Naive thymus-derived CD4-positive, alpha-beta T cell (primary cell): ENCODE data around the gene EPHA3. TPM values are rescaled to one million over a fixed set of nuclear protein-coding genes. Genes with fewer than 3 reads are reported as not detected.

ENCODE experiments used
- ATAC-seq: fragments of 150-1000 bp; cut with Tn5 transposase; 2 replicates; pipeline ENCODE4 v1.10.0; 2021; ENCODE audit warnings: mild to moderate bottlenecking, moderate library complexity
- CTCF ChIA-PET: fragments of 350-600 bp; sonication (Branson Sonifier 250); formaldehyde crosslinking; loops from one replicate; lab custom pipeline; 2021; ENCODE audit warnings: antibody characterized with exemption; lab: Charles Lee
- POLR2A ChIA-PET: fragments of 350-600 bp; sonication (Branson Sonifier 250); formaldehyde crosslinking; loops from one replicate; lab custom pipeline; 2021; ENCODE audit warnings: antibody characterized with exemption, inconsistent platforms; lab: Charles Lee
- DNase-seq, 9 donors: peaks; one replicate each; pipeline versions ENCODE4 v3.0.0 to v3.0.0-alpha.2; 2020 to 2022; ENCODE audit warnings: mixed read lengths in 1 of 9
- H3K27ac ChIP-seq: one replicate; pipeline ENCODE4 v1.7.0; 2013; ENCODE audit warnings: mild to moderate bottlenecking, low read depth, low read length, moderate library complexity
- H3K27me3 ChIP-seq, 2 donors: one replicate each; pipeline ENCODE4 v1.7.0; 2013; ENCODE audit warnings: low read length in 2 of 2, mild to moderate bottlenecking in 2 of 2, moderate library complexity in 2 of 2; ENCODE audit not compliant: control insufficient read depth in 2 of 2, insufficient read depth in 2 of 2
- H3K36me3 ChIP-seq, 3 experiments: 1 replicate in 2 of 3; 2 replicates in 1 of 3; pipeline ENCODE4 v1.7.0; 2013; ENCODE audit warnings: low read length in 3 of 3, mild to moderate bottlenecking in 3 of 3, moderate library complexity in 1 of 3; ENCODE audit not compliant: insufficient read depth in 3 of 3, control insufficient read depth in 2 of 3
- H3K4me1 ChIP-seq, 2 donors: one replicate each; pipeline ENCODE4 v1.7.0; 2013; ENCODE audit warnings: low read length in 2 of 2, mild to moderate bottlenecking in 2 of 2, moderate library complexity in 1 of 2; ENCODE audit not compliant: control insufficient read depth in 2 of 2, insufficient read depth in 2 of 2
- H3K4me3 ChIP-seq: 2 replicates; pipeline ENCODE4 v1.7.0; 2013; ENCODE audit warnings: mild to moderate bottlenecking, low read length
- H3K9me3 ChIP-seq, 3 experiments: 1 replicate in 2 of 3; 2 replicates in 1 of 3; pipeline ENCODE4 v1.7.0; 2013; ENCODE audit warnings: low read length in 3 of 3; ENCODE audit not compliant: control insufficient read depth in 2 of 3
- H3K27ac Mint-ChIP-seq, 9 donors: one replicate each; pipeline ENCODE4 v1.8.0; 2020 to 2022; ENCODE audit warnings: mixed read lengths in 9 of 9, mild to moderate bottlenecking in 8 of 9, moderate library complexity in 5 of 9, inconsistent platforms in 2 of 9
- H3K27me3 Mint-ChIP-seq, 5 donors: one replicate each; pipeline ENCODE4 v1.8.0; 2021 to 2022; ENCODE audit warnings: mixed read lengths in 5 of 5, mild to moderate bottlenecking in 1 of 5
- H3K36me3 Mint-ChIP-seq, 5 donors: one replicate each; pipeline ENCODE4 v1.8.0; 2020 to 2022; ENCODE audit warnings: mixed read lengths in 5 of 5, mild to moderate bottlenecking in 3 of 5, inconsistent platforms in 1 of 5
- H3K4me1 Mint-ChIP-seq, 7 donors: one replicate each; pipeline ENCODE4 v1.8.0; 2020 to 2022; ENCODE audit warnings: mixed read lengths in 7 of 7, mild to moderate bottlenecking in 3 of 7, inconsistent platforms in 1 of 7
- H3K4me3 Mint-ChIP-seq, 10 donors: one replicate each; pipeline ENCODE4 v1.8.0; 2020 to 2022; ENCODE audit warnings: mild to moderate bottlenecking in 10 of 10, mixed read lengths in 10 of 10, moderate library complexity in 6 of 10, inconsistent platforms in 2 of 10
- H3K9me3 Mint-ChIP-seq, 11 donors: one replicate each; pipeline ENCODE4 v1.8.0; 2020 to 2022; ENCODE audit warnings: mixed read lengths in 11 of 11, mild to moderate bottlenecking in 4 of 11, inconsistent platforms in 1 of 11, moderate library complexity in 1 of 11
- intact Hi-C, 2 donors: fragments of 100-400 bp; cut with micrococcal nuclease; formaldehyde crosslinking; loops; one replicate each; pipeline ENCODE4 v1.15.1; 2023
- polyA plus RNA-seq, 2 donors: library from polyadenylated mRNA; unstranded; fragments of 300-500 nt; fragmentation: Illumina TruSeq; gene quantifications; one replicate each; pipeline ENCODE4 v1.2.3, GENCODE V29; 2021
- total RNA-seq, 6 experiments: library from RNA in 5 of 6; stranded (reverse) in 5 of 6; gene quantifications; 1 replicate in 5 of 6; 2 replicates in 1 of 6; pipeline ENCODE4 v1.2.3 and lab custom pipeline; 2021 to 2026

EPHA3 gene
- total and polyA plus RNA-seq, 7 experiments from 2014 or later = not detected

- CTCF ChIA-PET = no interaction called here
- H3K27ac ChIP-seq = no peak overlapping the region
- intact Hi-C loops = no loop called here
- Mint-ChIP-seq H3K27me3 (peaks cover 21 to 33% (median 26%) of the 10 kb centered on the region in 5 donors), H3K4me3 (no peak overlapping the region), H3K36me3 (no peaks in the 10 kb centered on the region), H3K9me3 (peaks cover 0 to 6% (median 0%) of the 10 kb centered on the region in 11 donors), H3K27ac (no peak overlapping the region), H3K4me1 (peaks cover 6 to 24% (median 18%) of the 10 kb centered on the region in 7 donors)
- no peaks in the 10 kb centered on the region for H3K36me3 ChIP-seq
- H3K4me1 ChIP-seq = no peaks in the 10 kb centered on the region
- ATAC-seq = no peak
- POLR2A ChIA-PET = no interaction called here
- H3K9me3 ChIP-seq = no peaks in the 10 kb centered on the region
- no peak overlapping the region for H3K4me3 ChIP-seq
- peaks cover 0 to 4% of the 10 kb centered on the region in 2 donors for H3K27me3 ChIP-seq
- no peak for DNase-seq
Observed at GRCh38 chr3:89105503-89105902, 1.9 kb upstream of the EPHA3 start.

GRCh38 chr3:89108291-89108550 is 800 bp downstream of the EPHA3 start:
- Histone ChIP-seq H3K4me1 (no peaks in the 10 kb centered on the region), H3K36me3 (no peaks in the 10 kb centered on the region), H3K4me3 (no peak overlapping the region), H3K27ac (no peak overlapping the region), H3K9me3 (no peaks in the 10 kb centered on the region), H3K27me3 (peaks cover 0 to 5% of the 10 kb centered on the region in 2 donors)
- no peaks in the 10 kb centered on the region for H3K36me3 Mint-ChIP-seq
- DNase-seq = no peak
- peak overlapping the region; percentile 15 to 90 (median 80) for H3K4me3 Mint-ChIP-seq
- CTCF ChIA-PET = no interaction called here
- ATAC-seq = no peak
- POLR2A ChIA-PET = no interaction called here
- peaks cover 21 to 38% (median 29%) of the 10 kb centered on the region in 5 donors for H3K27me3 Mint-ChIP-seq
- peaks cover 6 to 24% (median 18%) of the 10 kb centered on the region in 7 donors for H3K4me1 Mint-ChIP-seq
- intact Hi-C loops = no loop called here
- H3K9me3 Mint-ChIP-seq = peaks cover 0 to 6% (median 0%) of the 10 kb centered on the region in 11 donors
- H3K27ac Mint-ChIP-seq = no peak overlapping the region

- Mint-ChIP-seq H3K27me3 (peaks cover 16 to 29% (median 18%) of the 10 kb centered on the region in 5 donors), H3K4me1 (peaks cover under 1 to 7% (median 5%) of the 10 kb centered on the region in 7 donors), H3K4me3 (no peak overlapping the region), H3K9me3 (no peaks in the 10 kb centered on the region), H3K36me3 (no peaks in the 10 kb centered on the region), H3K27ac (no peak overlapping the region)
- POLR2A ChIA-PET = no interaction called here
- ATAC-seq (no peak), DNase-seq (no peak)
- no peaks in the 10 kb centered on the region for H3K4me1 ChIP-seq
- no peaks in the 10 kb centered on the region for H3K36me3 ChIP-seq
- H3K27ac ChIP-seq = no peak overlapping the region
- intact Hi-C loops = no loop called here
- peaks cover 0 to 5% of the 10 kb centered on the region in 2 donors for H3K27me3 ChIP-seq
- H3K4me3 ChIP-seq = no peak overlapping the region
- CTCF ChIA-PET = no interaction called here
- H3K9me3 ChIP-seq = no peaks in the 10 kb centered on the region
Observed at GRCh38 chr3:89113344-89113743, 5.9 kb downstream of the EPHA3 start.

GRCh38 chr3:89113893-89114840 is 6.7 kb downstream of the EPHA3 start:
- intact Hi-C loops = loop anchor here in 1 of 2 donors (1.0 kb wide), 2 partner anchors 895 to 911 kb away; no protein-coding TSS in a partner anchor
- no peak overlapping the region for H3K4me3 ChIP-seq

GRCh38 chr3:89114841-89115223 is 7.4 kb downstream of the EPHA3 start:
- H3K36me3 Mint-ChIP-seq = no peaks in the 10 kb centered on the region
- H3K4me1 Mint-ChIP-seq = peaks cover 0 to 7% (median 5%) of the 10 kb centered on the region in 7 donors
- no peak overlapping the region for H3K27ac Mint-ChIP-seq
- H3K4me3 Mint-ChIP-seq = peak overlapping the region in 3 of 10 donors; percentile 45 to 53 (median 50)
- intact Hi-C loops = loop anchor here (1.0 kb wide), 2 partner anchors 896 to 912 kb away; no protein-coding TSS in a partner anchor
- POLR2A ChIA-PET = no interaction called here
- H3K27me3 ChIP-seq = peaks cover 0 to 5% of the 10 kb centered on the region in 2 donors
- H3K4me3 ChIP-seq = no peak overlapping the region
- no peaks in the 10 kb centered on the region for H3K36me3 ChIP-seq
- CTCF ChIA-PET = interaction anchor here (0.6 kb wide), 1 partner anchor 89 kb away, joined by 3 read pairs; no protein-coding TSS in a partner anchor
- no peaks in the 10 kb centered on the region for H3K9me3 Mint-ChIP-seq
- H3K27me3 Mint-ChIP-seq = peaks cover 13 to 24% (median 15%) of the 10 kb centered on the region in 5 donors
- no peak for DNase-seq
- ATAC-seq = no peak
- H3K27ac ChIP-seq = no peak overlapping the region
- no peaks in the 10 kb centered on the region for H3K9me3 ChIP-seq
- H3K4me1 ChIP-seq = no peaks in the 10 kb centered on the region

More at GRCh38 chr3:89113893-89114840, 6.7 kb downstream of the EPHA3 start:
- Mint-ChIP-seq H3K4me3 (peak overlapping the region in 8 of 10 donors; percentile 23 to 74 (median 54)), H3K27me3 (peaks cover 15 to 25% (median 18%) of the 10 kb centered on the region in 5 donors), H3K9me3 (no peaks in the 10 kb centered on the region), H3K36me3 (no peaks in the 10 kb centered on the region), H3K27ac (no peak overlapping the region), H3K4me1 (peaks cover 0 to 7% (median 5%) of the 10 kb centered on the region in 7 donors)
- H3K9me3 ChIP-seq = no peaks in the 10 kb centered on the region
- no peaks in the 10 kb centered on the region for H3K4me1 ChIP-seq
- ChIA-PET CTCF (interaction anchor here (0.6 kb wide), 1 partner anchor 88 kb away, joined by 3 read pairs; no protein-coding TSS in a partner anchor), POLR2A (no interaction called here)
- peak in 6 of 9 donors; percentile 6 to 31 (median 11) for DNase-seq
- peak; percentile 64 for ATAC-seq
- no peak overlapping the region for H3K27ac ChIP-seq
- H3K27me3 ChIP-seq = peaks cover 0 to 5% of the 10 kb centered on the region in 2 donors
- no peaks in the 10 kb centered on the region for H3K36me3 ChIP-seq

- no peaks in the 10 kb centered on the region for H3K36me3 ChIP-seq
- ATAC-seq = no peak
- CTCF ChIA-PET = no interaction called here
Observed at GRCh38 chr3:89116476-89116875, 9.1 kb downstream of the EPHA3 start.

More at GRCh38 chr3:89116476-89116875, 9.1 kb downstream of the EPHA3 start:
- no peaks in the 10 kb centered on the region for H3K4me1 ChIP-seq
- no peak overlapping the region for H3K27ac ChIP-seq
- no peaks in the 10 kb centered on the region for H3K27me3 ChIP-seq
- H3K4me1 Mint-ChIP-seq = peaks cover 0 to 7% (median 5%) of the 10 kb centered on the region in 7 donors
- peaks cover 0 to 5% (median 0%) of the 10 kb centered on the region in 11 donors for H3K9me3 Mint-ChIP-seq
- POLR2A ChIA-PET = no interaction called here
- no peaks in the 10 kb centered on the region for H3K36me3 Mint-ChIP-seq
- no peak overlapping the region for H3K4me3 ChIP-seq
- H3K27me3 Mint-ChIP-seq = peaks cover 12 to 24% (median 15%) of the 10 kb centered on the region in 5 donors
- intact Hi-C loops = no loop called here
- H3K27ac Mint-ChIP-seq = no peak overlapping the region
- no peak for DNase-seq
- no peaks in the 10 kb centered on the region for H3K9me3 ChIP-seq
- no peak overlapping the region for H3K4me3 Mint-ChIP-seq
